CD4-positive, alpha-beta T cell treated with Interleukin-10 for 1 hour (primary cell): ENCODE data around the gene TRPC4AP.
A peak's percentile ranks its signal among the peaks of the same experiment; 100 is the strongest.

ENCODE experiments used
- DNase-seq: peaks from one replicate; pipeline ENCODE4 v3.0.0-alpha.2; 2020

Gene TRPC4AP

DNA sequence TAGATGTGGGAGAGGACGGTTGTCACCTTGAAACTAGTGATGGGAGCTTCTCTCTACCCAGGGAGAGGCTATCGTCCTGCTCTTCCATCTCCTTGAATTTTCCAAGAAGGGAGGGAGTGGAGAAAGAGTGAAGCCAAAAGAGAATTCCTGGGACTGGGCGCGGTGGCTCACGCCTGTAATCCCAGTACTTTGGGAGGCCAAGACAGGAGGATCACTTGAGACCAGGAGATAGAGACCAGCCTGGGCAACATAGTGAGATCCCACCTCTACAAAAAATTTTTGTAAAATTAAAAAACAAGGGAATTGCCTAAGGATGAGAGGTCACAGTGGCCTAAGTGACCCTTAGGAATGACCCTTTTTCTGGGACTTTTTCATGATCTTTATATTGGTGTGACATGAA, 128.1 kb downstream of the TRPC4AP start:
- DNase-seq: no peak

DNA sequence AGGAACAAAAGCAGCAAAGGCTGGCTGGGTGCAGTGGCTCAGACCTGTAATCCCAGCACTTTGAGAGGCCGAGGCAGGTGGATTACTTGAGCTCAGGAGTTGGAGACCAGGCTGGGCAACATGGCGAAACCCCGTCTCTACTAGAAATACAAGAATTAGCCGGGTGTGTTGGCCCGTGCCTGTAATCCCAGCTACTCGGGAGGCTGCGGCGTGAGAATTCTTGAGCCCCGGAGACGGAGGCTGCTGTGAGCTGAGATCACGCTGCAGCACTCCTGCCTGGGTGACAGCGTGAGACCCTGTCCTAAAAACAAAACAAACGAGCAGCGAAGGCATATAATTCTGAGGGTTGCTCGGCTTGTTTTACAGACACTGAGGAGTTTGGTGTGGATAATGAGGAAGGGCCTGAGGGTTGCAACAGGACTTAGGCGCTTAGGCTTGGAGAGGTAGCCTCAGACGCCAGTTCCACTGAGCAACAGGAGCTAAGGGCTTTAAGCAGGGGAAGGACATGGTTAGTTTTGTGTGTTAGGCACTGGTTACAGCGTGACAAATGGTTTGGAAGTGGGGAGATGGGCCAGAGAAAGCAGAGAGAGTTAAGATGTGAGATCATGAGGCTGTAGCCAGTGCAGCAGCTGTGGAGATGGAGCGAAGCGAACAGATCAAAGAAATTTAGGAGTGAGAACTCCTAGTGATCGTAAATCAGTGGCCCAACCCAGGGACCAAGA, 135.7 kb downstream of the TRPC4AP start:
- DNase-seq: no peak

DNA sequence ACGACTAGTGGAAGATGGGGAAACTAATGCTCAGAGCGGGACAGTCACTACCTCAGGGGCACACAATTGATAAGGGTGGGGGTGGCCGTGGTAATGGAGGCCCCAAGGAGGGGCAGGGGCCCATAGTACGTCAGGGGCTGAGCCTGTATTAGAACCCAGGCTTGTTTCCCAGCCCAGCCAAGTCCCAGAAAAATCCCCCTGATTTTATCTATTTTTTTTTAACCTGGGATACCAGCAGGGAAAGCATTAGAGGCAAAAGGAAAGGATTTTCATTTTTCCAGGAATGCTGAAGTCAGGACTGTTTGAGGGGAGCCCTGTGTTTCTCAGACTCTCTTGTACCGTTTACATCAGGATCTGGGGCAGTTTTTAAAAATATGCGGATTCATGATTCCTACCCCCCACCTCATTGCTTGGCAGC, 136.6 kb downstream of the TRPC4AP start:
- DNase-seq: no peak

DNA sequence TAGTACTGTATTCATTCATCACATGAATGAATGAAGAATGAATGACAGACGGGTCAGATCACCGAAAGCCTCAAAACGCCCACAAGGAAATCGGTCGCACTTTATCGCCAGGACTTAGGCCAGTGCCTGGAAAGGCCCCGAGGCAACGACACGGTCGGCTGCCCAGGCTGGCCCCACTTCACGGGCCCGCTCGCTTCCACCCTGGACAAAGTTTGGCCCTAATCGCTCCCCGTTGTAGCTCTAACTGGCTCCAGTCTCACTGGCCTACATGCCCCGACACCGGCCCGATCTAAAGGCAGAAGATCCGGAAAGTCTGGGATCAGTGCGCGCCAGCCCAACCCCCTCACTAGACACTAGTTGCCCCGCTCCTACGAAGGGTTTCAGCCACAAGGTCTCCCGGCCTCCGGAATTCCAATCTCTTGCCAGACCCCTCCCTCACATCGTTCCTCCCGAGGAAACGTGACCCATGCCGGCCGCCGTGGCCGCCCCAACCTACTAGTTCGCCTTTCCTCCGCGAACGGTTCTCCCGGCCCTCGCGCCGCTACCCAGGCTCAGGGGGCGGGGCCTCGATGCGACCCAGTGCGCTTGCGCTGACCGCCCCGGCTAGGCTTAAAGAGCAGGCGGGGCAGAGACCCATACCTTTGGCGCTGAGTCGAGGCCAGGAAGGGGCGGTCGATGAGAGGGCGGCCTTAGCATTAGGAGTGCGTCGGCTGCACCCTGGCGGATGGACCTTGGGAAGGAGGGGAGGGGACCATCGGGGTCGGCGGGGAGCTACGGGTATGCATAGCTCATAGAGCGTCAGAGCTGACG, 137.2 kb downstream of the TRPC4AP start, which contains the start of the genes GSS and MYH7B:
TSS of gene GSS (minus strand) at position 576 of the 810 bp plus-strand sequence. CDS start 3,954 bp downstream, outside the sequence.
TSS of gene MYH7B (plus strand) at position 638 of the 810 bp plus-strand sequence. CDS start 22,138 bp downstream, outside the sequence.
- peak; percentile 96 for DNase-seq

DNA sequence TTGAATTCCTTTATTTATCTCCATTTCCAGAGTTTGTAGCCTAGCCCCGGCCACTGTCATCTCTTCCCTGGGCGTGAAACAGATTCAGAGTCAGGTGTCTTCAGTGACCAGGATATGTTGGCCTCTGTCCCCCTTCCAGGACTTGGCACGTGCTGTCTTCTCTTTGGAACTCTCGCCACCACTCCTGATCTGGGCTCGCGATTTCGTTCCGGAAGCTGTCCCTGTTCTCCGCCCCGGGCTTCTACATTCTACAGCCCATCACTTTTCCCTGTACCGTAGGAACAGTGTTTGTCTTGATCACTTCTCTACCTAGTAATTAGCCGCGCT, 137.7 kb downstream of the TRPC4AP start:
- DNase-seq: no peak

DNA sequence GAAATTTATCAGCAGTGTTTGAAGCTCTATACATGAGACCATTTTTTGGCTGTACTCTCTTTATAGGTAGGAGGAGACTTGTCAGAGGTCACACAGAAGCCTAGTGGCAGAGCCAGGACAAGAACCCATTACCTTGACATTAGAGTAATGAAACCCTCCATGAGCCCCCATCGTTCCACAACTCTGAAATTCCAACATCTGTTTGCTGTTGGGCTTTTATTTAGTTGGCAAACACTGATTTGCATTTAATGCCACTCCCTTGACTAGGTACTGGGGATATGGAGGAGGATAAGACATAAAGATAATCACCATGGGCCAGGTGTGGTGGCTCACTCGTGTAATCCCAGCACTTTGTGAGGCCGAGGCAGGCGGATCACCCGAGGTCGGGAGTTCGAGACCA, 138.6 kb downstream of the TRPC4AP start:
- DNase-seq: no peak

DNA sequence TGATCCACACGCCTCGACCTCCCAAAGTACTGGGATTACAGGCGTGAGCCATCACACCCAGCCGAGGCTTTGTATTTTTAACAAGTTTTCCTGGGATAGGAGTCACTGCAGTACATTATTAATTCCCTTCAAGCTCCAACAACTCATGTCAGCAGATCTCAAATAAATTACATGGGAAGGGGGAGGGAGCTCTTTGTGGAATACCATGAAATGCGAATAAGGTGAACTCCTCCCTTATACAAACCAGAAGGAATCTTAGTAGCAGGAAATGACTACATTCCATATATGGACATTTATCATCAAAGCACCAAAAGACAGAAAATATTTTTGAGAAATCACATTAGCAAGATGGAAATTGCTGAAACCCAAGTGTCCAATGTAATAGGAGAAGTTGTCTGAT, 139.9 kb downstream of the TRPC4AP start:
- DNase-seq: no peak
